ENCODE measurements around the gene TF.
"Not testable (repeated sequence)": the region's sequence is repeated elsewhere in the genome, so short reads cannot be mapped to it uniquely, and the experiment has no call there.

Gene TF

DNA sequence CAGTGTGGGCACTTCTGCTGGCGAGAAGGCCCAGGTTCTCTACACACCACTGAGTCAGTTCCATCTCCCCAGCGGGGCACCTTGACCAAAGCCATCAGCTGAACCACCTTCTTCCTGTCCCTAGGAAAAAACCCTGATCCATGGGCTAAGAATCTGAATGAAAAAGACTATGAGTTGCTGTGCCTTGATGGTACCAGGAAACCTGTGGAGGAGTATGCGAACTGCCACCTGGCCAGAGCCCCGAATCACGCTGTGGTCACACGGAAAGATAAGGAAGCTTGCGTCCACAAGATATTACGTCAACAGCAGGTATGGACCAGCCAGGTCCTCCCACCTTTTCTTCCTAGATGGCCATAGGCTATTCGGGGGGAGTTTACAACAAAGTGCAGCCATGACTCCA is 29.1 kb downstream of the TF start:
- no peak overlapping the region for H3K4me3 ChIP-seq (ENCODE audit: low read depth, low read length)
- TF ChIP-seq MYC (IDR thresholded peaks at IDR 0.05; ENCODE audit: low read depth, low read length) = no peak
- TF ChIP-seq, protein P1, sequence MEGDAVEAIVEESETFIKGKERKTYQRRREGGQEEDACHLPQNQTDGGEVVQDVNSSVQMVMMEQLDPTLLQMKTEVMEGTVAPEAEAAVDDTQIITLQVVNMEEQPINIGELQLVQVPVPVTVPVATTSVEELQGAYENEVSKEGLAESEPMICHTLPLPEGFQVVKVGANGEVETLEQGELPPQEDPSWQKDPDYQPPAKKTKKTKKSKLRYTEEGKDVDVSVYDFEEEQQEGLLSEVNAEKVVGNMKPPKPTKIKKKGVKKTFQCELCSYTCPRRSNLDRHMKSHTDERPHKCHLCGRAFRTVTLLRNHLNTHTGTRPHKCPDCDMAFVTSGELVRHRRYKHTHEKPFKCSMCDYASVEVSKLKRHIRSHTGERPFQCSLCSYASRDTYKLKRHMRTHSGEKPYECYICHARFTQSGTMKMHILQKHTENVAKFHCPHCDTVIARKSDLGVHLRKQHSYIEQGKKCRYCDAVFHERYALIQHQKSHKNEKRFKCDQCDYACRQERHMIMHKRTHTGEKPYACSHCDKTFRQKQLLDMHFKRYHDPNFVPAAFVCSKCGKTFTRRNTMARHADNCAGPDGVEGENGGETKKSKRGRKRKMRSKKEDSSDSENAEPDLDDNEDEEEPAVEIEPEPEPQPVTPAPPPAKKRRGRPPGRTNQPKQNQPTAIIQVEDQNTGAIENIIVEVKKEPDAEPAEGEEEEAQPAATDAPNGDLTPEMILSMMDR (IDR thresholded peaks at IDR 0.05; ENCODE audit: low read depth, low read length) = no peak
- no peak for TF ChIP-seq MAX (IDR thresholded peaks at IDR 0.05; ENCODE audit: low read depth, low read length)
- TF ChIP-seq POLR2A (IDR thresholded peaks at IDR 0.05; ENCODE audit: extremely low read depth, insufficient read length) = no peak
- DNase-seq (ENCODE audit: low read depth) = no peak

GRCh38 chr3:133775835-133776234 is 29.6 kb downstream of the TF start:
- no peak for DNase-seq (ENCODE audit: low read depth)
- H3K4me3 ChIP-seq (ENCODE audit: low read depth, low read length) = no peak overlapping the region
- TF ChIP-seq, protein P1 (IDR thresholded peaks at IDR 0.05; ENCODE audit: low read depth, low read length) = no peak
- no peak for TF ChIP-seq MAX (IDR thresholded peaks at IDR 0.05; ENCODE audit: low read depth, low read length)
- no peak for TF ChIP-seq POLR2A (IDR thresholded peaks at IDR 0.05; ENCODE audit: extremely low read depth, insufficient read length)
- no peak for TF ChIP-seq MYC (IDR thresholded peaks at IDR 0.05; ENCODE audit: low read depth, low read length)

DNA sequence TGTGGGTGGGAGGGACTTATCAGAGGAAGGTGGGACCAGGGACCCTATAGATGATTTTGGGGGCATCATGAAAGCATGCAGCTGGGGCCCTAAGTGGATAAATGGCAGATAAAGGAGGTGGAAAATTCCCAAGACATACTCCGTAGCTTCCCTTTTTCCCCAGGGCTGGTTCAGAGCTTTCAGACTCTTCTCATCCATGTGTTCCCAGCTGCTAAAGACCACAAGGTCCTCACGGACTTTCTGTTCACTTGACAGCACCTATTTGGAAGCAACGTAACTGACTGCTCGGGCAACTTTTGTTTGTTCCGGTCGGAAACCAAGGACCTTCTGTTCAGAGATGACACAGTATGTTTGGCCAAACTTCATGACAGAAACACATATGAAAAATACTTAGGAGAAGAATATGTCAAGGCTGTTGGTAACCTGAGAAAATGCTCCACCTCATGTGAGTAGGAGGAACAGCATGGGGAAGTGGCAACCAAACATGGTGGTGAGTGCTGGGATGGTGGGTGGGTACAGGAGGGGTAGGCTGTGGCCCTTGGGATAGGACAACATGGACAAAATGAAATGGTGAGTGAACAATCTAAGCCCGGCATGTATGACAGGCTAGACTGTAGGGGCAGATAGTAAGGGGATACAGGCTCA is 30.7 kb downstream of the TF start:
- no peak for DNase-seq (ENCODE audit: low read depth)
- TF ChIP-seq, protein P1 (IDR thresholded peaks at IDR 0.05; ENCODE audit: low read depth, low read length) = no peak
- TF ChIP-seq POLR2A (IDR thresholded peaks at IDR 0.05; ENCODE audit: extremely low read depth, insufficient read length) = no peak
- no peak for TF ChIP-seq MAX (IDR thresholded peaks at IDR 0.05; ENCODE audit: low read depth, low read length)
- no peak for TF ChIP-seq MYC (IDR thresholded peaks at IDR 0.05; ENCODE audit: low read depth, low read length)
- H3K4me3 ChIP-seq (ENCODE audit: low read depth, low read length) = no peak overlapping the region

DNA sequence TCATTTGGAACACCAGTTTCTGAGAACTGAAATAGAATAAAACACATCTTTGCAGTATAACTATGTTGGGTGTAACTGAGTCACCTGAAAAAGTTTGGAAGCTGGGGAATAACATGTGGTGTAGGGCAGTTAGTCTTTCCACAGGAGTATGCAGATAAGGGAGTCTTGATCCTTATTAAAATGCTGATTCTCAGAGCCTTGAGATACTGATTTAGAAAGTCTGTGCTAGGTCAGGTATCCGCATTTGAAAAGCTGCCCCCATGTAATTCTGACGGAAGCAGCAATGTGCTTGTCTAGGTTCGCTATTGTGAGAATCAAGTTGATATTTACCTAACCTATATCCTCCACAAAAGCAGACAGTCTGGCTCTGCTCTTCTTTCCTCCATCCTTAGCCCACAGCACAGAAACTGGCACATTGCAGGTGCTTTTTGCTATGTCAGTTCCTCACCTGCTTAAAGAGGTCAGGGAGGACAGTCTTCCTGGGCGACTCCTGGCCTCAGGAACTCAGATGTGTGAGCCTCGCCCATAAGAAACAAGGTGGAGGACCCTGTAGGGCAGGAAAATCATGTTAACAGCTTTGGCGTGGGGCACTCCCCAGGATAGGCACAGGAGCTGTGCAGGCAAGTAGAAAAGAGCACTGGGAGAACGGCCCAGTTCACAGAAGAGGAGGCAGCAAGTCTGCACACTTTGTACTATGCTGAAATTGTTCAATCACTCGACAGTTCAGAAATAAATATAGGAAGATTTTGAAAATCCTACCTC is 31.8 kb downstream of the TF start:
- H3K4me3 ChIP-seq (ENCODE audit: low read depth, low read length) = no peak overlapping the region
- no peak for DNase-seq (ENCODE audit: low read depth)
- no peak for TF ChIP-seq POLR2A (IDR thresholded peaks at IDR 0.05; ENCODE audit: extremely low read depth, insufficient read length)
- no peak for TF ChIP-seq MYC (IDR thresholded peaks at IDR 0.05; ENCODE audit: low read depth, low read length)
- no peak for TF ChIP-seq MAX (IDR thresholded peaks at IDR 0.05; ENCODE audit: low read depth, low read length)
- TF ChIP-seq, protein P1 (IDR thresholded peaks at IDR 0.05; ENCODE audit: low read depth, low read length) = no peak

- DNase-seq (ENCODE audit: low read depth) = no peak
- TF ChIP-seq MYC (IDR thresholded peaks at IDR 0.05; ENCODE audit: low read depth, low read length) (no peak), POLR2A (IDR thresholded peaks at IDR 0.05; ENCODE audit: extremely low read depth, insufficient read length) (no peak), MAX (IDR thresholded peaks at IDR 0.05; ENCODE audit: low read depth, low read length) (no peak)
- TF ChIP-seq, protein P1 (IDR thresholded peaks at IDR 0.05; ENCODE audit: low read depth, low read length) = no peak
- H3K4me3 ChIP-seq (ENCODE audit: low read depth, low read length) = no peak overlapping the region
Observed at GRCh38 chr3:133779626-133780203, 33.5 kb downstream of the TF start.

- not testable (repeated sequence) for DNase-seq (ENCODE audit: low read depth); H3K4me3 ChIP-seq (ENCODE audit: low read depth, low read length)
Observed at GRCh38 chr3:133780756-133781155, 34.6 kb downstream of the TF start.
